ENCODE measurements around the gene LRRC8D. TPM values are rescaled to one million over a fixed set of nuclear protein-coding genes. Genes with fewer than 3 reads are reported as not detected.

Gene LRRC8D
- total RNA-seq, 1 donor from 2014 or later: 45.0 TPM

DNA sequence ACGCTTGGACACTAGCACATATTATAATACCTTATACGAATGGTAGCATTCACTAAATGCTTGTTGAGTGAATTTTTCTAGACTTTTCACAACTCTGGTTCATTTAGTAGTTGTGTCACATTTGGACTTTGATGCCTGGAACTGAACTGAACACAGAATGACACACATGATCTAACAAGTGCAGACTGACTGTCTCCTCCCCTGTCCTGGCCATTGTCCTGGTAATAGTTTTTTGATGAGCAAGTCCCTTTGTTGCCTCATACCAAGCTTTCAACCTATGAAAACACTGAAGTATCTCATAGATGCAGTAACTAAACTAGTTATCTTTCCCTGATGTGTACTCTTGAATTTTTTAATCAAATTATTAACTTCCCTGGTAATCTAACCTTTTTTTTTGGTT is 66.4 kb downstream of the LRRC8D start:
- H3K27ac Mint-ChIP-seq: no peak overlapping the region
- H3K27me3 Mint-ChIP-seq (ENCODE audit: insufficient read depth): no peaks in the 10 kb centered on the region
- peaks cover 6% of the 10 kb centered on the region for H3K9me3 Mint-ChIP-seq
- intact Hi-C loops (cut with micrococcal nuclease): loop anchor here (5.0 kb wide), 1 partner anchor 35 kb away; no protein-coding TSS in a partner anchor
- H3K4me1 Mint-ChIP-seq (ENCODE audit: low read depth): peaks cover 17% of the 10 kb centered on the region
- H3K4me3 Mint-ChIP-seq: no peak overlapping the region
- no peak for DNase-seq (ENCODE audit: low spot score)
- peaks cover 25% of the 10 kb centered on the region for H3K36me3 Mint-ChIP-seq (ENCODE audit: low read depth)

DNA sequence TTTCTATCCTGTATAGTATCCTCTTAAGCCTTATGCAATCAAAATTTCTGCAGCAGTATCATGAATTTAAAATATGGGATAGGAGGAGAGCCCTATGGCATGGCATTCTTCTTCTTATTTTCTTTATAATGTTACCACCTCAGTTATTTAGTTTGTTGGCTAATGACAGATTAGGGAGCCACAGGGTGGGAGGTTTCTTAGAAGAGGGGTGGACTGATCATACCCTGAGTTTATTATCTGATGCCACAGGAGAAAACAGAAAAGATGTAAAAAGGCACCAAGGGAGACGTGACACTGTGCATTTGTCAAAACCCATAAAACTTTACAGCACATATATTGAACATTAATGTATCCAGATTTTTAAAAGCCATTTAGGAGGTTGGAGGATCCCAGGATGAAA is 66.9 kb downstream of the LRRC8D start:
- no peak overlapping the region for H3K27ac Mint-ChIP-seq
- H3K4me1 Mint-ChIP-seq (ENCODE audit: low read depth): peaks cover 17% of the 10 kb centered on the region
- H3K4me3 Mint-ChIP-seq: no peak overlapping the region
- intact Hi-C loops (cut with micrococcal nuclease): loop anchor here (5.0 kb wide), 1 partner anchor 35 kb away; no protein-coding TSS in a partner anchor
- peaks cover 20% of the 10 kb centered on the region for H3K36me3 Mint-ChIP-seq (ENCODE audit: low read depth)
- peaks cover 2% of the 10 kb centered on the region for H3K9me3 Mint-ChIP-seq
- no peak for DNase-seq (ENCODE audit: low spot score)
- H3K27me3 Mint-ChIP-seq (ENCODE audit: insufficient read depth): no peaks in the 10 kb centered on the region

DNA sequence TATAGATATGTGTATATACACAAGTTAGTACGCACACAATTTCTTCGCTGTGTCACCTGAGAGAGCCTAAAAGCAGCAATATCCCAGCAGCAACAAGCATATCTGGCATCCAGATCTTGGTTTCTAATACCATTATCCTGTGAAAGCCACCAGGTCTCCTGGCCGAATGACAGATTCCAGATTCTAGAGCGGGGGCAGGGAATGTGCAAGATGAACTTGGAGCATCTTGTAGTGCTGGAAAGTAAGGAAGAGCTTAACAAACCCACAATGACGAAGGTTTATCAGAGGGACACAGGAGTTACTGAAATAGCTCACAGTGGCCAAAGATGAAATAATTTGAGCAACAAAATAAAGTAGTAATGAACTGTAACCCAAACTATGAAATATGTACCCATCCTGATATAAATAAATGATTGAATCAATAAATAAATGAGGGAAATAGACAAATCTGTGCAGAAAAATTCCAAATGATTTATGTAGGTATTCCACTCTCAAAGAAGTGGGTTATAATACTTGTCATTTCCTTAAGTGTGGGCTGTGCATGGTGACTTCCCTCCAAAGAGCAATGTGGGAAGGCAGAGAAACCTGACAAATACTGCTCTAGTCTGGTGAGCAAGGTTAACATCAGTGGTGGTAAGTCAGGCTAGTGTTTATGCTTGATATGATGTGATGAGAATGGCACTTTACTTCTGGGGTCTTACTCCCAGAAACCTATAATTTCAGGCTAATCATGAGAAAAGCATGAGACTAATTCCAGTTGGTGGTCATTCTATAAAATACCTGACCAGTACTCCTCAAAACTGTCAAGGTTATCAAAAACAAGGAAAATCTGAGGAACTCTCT is 67.9 kb downstream of the LRRC8D start:
- Mint-ChIP-seq H3K9me3 (no peaks in the 10 kb centered on the region), H3K4me1 (ENCODE audit: low read depth) (peaks cover 17% of the 10 kb centered on the region), H3K27me3 (ENCODE audit: insufficient read depth) (no peaks in the 10 kb centered on the region), H3K27ac (no peak overlapping the region), H3K4me3 (no peak overlapping the region), H3K36me3 (ENCODE audit: low read depth) (peaks cover 17% of the 10 kb centered on the region)
- no peak for DNase-seq (ENCODE audit: low spot score)
- intact Hi-C loops (cut with micrococcal nuclease): loop anchor here (5.0 kb wide), 1 partner anchor 34 kb away; no protein-coding TSS in a partner anchor

DNA sequence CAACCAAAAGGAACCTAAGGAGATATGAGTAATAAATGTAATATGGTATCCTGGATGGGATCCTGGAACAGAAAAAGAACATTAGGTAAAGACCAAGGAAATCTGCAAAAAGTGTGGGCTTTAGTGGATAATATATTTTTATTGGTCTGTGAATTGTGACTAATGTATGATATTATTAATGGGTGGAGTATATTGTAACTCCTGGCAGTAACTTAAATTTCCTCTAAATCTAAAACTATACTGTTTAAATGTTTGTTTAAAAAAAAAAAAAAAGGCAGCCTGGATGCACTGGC is 68.4 kb downstream of the LRRC8D start:
- Mint-ChIP-seq H3K9me3 (no peaks in the 10 kb centered on the region), H3K4me3 (no peak overlapping the region), H3K4me1 (ENCODE audit: low read depth) (peaks cover 17% of the 10 kb centered on the region), H3K36me3 (ENCODE audit: low read depth) (peaks cover 17% of the 10 kb centered on the region), H3K27ac (no peak overlapping the region), H3K27me3 (ENCODE audit: insufficient read depth) (no peaks in the 10 kb centered on the region)
- intact Hi-C loops (cut with micrococcal nuclease): loop anchor here (5.0 kb wide), 1 partner anchor 33 kb away; no protein-coding TSS in a partner anchor
- DNase-seq (ENCODE audit: low spot score): no peak

DNA sequence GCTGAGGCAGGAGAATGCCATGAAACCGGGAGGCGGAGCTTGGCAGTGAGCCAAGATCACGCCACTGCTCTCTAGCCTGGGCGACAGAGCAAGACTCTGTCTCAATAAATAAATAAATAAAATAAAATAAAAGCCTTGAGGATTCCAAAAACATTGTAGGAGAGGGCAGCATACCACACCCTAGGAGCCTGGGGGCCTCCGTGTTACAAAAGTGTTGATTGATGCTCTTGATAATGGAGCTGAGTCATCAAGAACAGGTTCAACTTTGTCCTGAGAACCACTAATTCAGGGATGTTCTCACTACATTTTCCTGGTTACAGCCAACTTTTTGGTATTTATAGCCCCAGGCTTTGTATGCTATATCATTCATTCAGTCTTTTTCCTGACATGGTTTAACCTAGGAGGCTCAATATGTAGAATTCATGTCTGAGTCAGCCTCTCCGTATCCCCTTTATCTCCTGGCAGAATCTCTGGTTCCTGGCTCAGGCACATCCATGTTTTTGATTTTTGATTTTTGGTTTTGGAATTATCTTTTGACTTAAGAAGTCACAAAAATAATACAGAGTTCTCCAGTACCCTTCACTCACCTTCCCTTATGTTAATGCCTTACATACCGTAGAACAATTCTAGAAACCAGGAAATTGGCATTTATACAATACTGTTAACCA is 69.4 kb downstream of the LRRC8D start:
- H3K4me1 Mint-ChIP-seq (ENCODE audit: low read depth): peaks cover 11% of the 10 kb centered on the region
- H3K36me3 Mint-ChIP-seq (ENCODE audit: low read depth): peaks cover 12% of the 10 kb centered on the region
- H3K9me3 Mint-ChIP-seq: no peaks in the 10 kb centered on the region
- intact Hi-C loops (cut with micrococcal nuclease): no loop called here
- no peak overlapping the region for H3K4me3 Mint-ChIP-seq
- H3K27ac Mint-ChIP-seq: no peak overlapping the region
- H3K27me3 Mint-ChIP-seq (ENCODE audit: insufficient read depth): no peaks in the 10 kb centered on the region
- no peak for DNase-seq (ENCODE audit: low spot score)

DNA sequence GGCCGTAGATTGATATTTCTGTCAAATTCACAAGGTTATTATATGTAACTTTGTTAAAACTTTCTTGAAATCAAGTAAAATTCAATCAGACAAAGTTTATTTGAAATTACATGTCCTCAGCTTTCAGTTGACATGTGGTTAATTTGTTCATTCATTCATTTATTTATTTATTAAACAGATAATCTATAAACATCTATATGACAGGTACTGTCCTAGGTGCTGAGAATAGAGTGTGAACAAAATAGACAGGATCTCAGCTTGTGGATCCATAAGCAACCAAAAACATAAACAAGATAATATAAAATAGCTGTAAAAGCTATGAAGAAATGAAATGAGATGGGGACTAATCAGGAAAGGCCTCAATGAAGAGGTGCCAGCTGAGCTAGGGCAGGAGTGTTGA is 72.0 kb downstream of the LRRC8D start:
- H3K36me3 Mint-ChIP-seq (ENCODE audit: low read depth): peaks cover 7% of the 10 kb centered on the region
- H3K4me3 Mint-ChIP-seq: no peak overlapping the region
- peaks cover 12% of the 10 kb centered on the region for H3K4me1 Mint-ChIP-seq (ENCODE audit: low read depth)
- intact Hi-C loops (cut with micrococcal nuclease): no loop called here
- no peak overlapping the region for H3K27ac Mint-ChIP-seq
- no peaks in the 10 kb centered on the region for H3K9me3 Mint-ChIP-seq
- no peaks in the 10 kb centered on the region for H3K27me3 Mint-ChIP-seq (ENCODE audit: insufficient read depth)
- DNase-seq (ENCODE audit: low spot score): no peak

DNA sequence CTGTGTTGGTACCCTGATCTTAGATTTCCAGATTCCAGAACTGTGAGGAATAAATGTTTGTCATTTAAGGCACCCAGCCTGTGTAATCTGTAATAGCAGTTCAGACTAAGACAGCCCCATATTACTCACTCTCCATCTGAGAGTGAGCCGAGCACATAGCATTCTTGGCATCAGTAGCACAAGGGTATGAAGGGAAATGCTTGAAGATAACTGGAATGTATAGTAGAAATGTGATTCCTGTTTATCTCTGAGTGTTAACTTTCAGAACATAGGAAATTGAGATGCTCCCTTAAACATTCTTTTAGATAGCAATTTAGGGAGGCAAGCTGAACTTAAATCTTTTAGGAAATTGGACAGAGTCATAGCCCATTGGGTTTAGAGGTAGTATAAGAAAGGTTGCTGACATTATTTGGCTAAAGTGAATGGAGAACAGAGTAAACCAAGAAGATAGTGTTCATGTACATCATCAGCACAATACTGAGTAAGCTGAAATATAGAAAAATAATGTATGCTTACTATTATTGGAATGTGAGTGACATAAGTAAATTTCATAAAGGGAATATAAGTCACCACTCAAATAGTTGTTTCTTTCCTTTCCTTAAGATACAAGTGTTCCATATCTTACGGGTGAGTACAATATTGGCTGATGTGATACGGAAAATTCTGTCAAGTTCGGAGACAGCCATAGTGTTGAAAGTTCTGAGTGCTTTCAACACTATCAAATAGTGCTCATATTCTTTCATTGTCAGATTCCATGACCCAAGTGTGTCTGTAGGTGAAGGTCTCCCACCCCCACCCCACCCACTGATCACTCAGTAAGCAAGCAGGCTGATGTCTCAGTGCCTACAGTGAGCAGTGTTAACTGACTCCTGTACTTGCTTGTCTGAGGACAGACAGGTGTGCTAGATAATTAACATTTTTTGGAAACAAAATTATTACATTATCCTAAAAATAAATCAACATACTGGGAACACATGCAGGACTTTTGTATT is 73.7 kb downstream of the LRRC8D start:
- Mint-ChIP-seq H3K4me3 (no peak overlapping the region), H3K27me3 (ENCODE audit: insufficient read depth) (no peaks in the 10 kb centered on the region), H3K4me1 (ENCODE audit: low read depth) (peaks cover 18% of the 10 kb centered on the region), H3K27ac (no peak overlapping the region), H3K9me3 (no peaks in the 10 kb centered on the region), H3K36me3 (ENCODE audit: low read depth) (peaks cover 10% of the 10 kb centered on the region)
- DNase-seq (ENCODE audit: low spot score): no peak
- intact Hi-C loops (cut with micrococcal nuclease): no loop called here

DNA sequence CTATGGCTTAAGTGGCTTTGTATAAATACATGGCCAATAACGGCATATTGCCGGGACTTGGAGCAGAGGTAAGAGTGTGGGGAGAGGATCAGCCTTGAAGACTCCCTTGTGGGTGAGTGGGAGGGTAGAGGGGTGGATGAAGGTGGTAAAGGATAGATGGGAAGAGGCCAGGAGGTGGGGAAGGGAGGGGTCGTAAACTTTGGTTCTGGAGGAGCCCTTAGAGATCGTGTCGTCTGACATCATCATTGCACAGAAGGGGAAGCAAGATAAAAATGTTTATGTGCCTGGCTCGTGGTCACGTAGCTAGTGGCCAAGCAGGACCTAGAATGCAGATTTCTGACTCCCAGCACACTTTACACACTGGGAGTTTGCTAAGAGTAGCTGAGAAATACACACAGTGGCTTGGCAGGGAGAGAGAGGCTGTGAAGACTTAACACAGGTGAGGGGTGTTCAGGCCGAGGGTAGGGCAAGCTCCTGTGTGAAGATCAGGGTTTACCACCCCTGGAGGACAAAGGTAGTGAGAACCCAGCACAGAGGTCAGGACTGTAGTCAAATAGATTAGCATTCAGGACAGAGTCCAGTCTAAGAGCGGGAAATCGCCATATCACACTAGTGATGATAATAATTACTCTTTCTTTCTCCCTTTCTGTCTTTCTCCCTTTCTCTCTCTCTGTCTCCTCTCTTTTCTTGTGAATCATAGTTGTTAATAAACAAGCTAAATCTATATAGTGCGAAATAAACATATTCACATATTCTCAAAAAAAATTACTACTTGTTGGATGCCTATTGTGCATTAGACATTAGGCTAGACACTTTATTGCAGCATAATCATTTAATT is 75.5 kb downstream of the LRRC8D start:
- no peak overlapping the region for H3K4me3 Mint-ChIP-seq
- peaks cover 14% of the 10 kb centered on the region for H3K4me1 Mint-ChIP-seq (ENCODE audit: low read depth)
- peaks cover 8% of the 10 kb centered on the region for H3K36me3 Mint-ChIP-seq (ENCODE audit: low read depth)
- no peak overlapping the region for H3K27ac Mint-ChIP-seq
- intact Hi-C loops (cut with micrococcal nuclease): no loop called here
- H3K9me3 Mint-ChIP-seq: no peaks in the 10 kb centered on the region
- no peaks in the 10 kb centered on the region for H3K27me3 Mint-ChIP-seq (ENCODE audit: insufficient read depth)
- DNase-seq (ENCODE audit: low spot score): no peak

DNA sequence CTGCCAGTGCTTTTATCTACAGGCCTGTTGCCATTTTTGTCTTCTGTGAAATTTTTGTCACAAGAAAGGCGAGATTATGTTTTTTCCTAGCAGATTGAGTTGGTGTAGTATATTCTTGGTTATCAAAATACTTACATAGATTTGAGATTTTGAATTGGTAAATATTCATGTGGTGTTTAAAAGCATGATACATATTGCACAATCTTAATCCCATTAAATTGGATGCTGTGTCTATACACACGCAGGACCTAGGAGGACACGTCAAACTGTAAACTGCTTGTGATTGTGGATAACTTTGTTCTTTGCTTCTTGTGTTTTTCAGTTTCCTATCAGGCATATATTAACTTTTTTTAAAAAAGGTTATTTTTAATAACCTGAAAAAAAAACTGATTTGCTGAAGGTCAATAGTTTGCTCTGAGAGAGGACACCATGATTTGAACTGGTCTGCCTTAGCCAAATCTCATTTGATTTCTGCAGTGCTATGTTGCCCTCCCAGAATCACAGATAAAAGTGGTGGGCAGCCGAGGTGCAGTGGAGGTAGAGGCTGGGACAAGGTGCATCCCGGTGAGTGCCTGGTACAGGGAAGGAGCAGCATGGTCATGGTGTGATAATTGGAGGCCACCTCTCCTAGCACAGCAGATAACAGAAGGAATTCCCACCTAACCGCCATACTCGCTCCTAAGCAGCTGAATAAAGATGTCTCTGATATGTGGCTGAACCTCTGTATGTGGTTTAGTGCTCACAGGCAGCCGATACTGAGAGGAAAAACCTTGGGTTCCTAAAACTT is 76.7 kb downstream of the LRRC8D start:
- H3K36me3 Mint-ChIP-seq (ENCODE audit: low read depth): peaks cover 7% of the 10 kb centered on the region
- no peak for DNase-seq (ENCODE audit: low spot score)
- H3K4me3 Mint-ChIP-seq: no peak overlapping the region
- peaks cover 13% of the 10 kb centered on the region for H3K4me1 Mint-ChIP-seq (ENCODE audit: low read depth)
- H3K27me3 Mint-ChIP-seq (ENCODE audit: insufficient read depth): no peaks in the 10 kb centered on the region
- intact Hi-C loops (cut with micrococcal nuclease): no loop called here
- no peaks in the 10 kb centered on the region for H3K9me3 Mint-ChIP-seq
- H3K27ac Mint-ChIP-seq: no peak overlapping the region

DNA sequence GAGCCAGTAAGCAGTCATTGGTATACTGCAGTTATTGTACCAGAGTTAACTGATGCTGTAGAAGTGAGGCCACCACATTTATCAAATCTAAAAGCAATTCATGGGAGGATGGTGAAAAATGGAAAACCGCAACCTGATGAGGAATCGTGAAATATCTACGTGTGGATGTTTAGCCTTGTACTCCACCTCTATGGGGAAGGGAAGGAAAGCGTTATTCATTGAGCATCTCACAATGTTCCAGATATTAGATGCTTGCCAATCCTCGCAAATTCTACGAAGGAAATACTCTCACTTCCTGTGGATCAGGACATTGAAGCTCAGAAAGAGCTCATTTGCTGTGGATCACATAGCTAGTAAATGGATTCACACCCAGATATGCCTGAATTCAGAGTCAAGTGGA is 77.3 kb downstream of the LRRC8D start:
- intact Hi-C loops (cut with micrococcal nuclease): no loop called here
- Mint-ChIP-seq H3K9me3 (no peaks in the 10 kb centered on the region), H3K4me1 (ENCODE audit: low read depth) (peaks cover 13% of the 10 kb centered on the region), H3K27ac (no peak overlapping the region), H3K27me3 (ENCODE audit: insufficient read depth) (no peaks in the 10 kb centered on the region), H3K4me3 (no peak overlapping the region), H3K36me3 (ENCODE audit: low read depth) (peaks cover 5% of the 10 kb centered on the region)
- DNase-seq (ENCODE audit: low spot score): no peak

DNA sequence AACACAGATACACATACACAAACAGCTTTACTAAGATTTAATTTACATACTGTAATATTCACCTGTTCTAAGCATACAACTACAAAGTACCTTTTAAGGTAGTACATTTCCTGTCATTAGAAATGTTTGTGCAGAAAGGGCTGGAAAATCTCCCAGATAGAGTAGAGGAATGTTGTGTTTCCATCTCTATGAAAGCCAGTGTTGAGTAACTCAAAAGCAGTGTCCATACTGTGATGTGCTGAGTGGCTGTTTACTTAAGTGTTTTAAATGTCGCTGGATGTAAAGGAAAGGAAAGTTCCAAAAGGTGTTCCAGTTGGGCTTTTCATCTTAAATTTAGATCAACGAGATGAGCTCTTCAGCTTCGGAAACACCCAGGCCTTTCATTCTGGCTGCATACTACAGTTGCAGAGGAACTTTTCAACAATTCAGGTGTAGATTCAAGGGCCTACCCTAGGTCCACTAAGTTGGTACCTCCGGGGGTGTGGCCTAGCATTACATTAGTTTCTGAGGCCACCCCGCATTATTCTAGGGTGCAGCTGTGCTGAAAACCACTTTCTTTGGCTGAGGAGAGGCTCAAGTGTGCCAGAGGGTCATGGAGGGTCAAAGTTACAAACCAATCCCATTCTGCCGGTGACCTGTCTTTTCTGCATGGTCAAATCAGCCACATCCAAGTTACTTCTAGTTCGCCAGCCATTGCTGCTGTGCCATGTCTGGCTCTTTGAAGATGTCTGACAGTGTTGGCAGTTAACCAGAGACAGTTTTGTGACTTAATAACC is 78.1 kb downstream of the LRRC8D start:
- Mint-ChIP-seq H3K9me3 (no peaks in the 10 kb centered on the region), H3K4me3 (no peak overlapping the region), H3K27me3 (ENCODE audit: insufficient read depth) (no peaks in the 10 kb centered on the region), H3K27ac (no peak overlapping the region), H3K4me1 (ENCODE audit: low read depth) (peaks cover 14% of the 10 kb centered on the region), H3K36me3 (ENCODE audit: low read depth) (peaks cover 5% of the 10 kb centered on the region)
- no peak for DNase-seq (ENCODE audit: low spot score)
- intact Hi-C loops (cut with micrococcal nuclease): no loop called here
